Neuronal stem cell (in vitro differentiated cells): ENCODE results near the gene CA12.

Experiments used
- DNase-seq: peaks from one replicate; pipeline ENCODE4 v3.0.0-alpha.2; 2013; ENCODE audit warnings: low spot score
- H2AFZ ChIP-seq: one replicate; pipeline ENCODE4 v1.6.1; 2013; ENCODE audit warnings: mild to moderate bottlenecking, low read length, inconsistent platforms
- H2AK5ac ChIP-seq: 2 replicates; pipeline ENCODE4 v1.6.1; 2013; ENCODE audit warnings: low read depth, mild to moderate bottlenecking, inconsistent platforms, low read length, moderate library complexity, mixed read lengths
- H2BK120ac ChIP-seq: 2 replicates; pipeline ENCODE4 v1.6.1; 2013; ENCODE audit warnings: low read depth, mild to moderate bottlenecking, inconsistent platforms, low read length, moderate library complexity, mixed read lengths
- H2BK12ac ChIP-seq: one replicate; pipeline ENCODE4 v1.6.1; 2013; ENCODE audit warnings: low read length, inconsistent platforms
- H2BK15ac ChIP-seq: 2 replicates; pipeline ENCODE4 v1.6.1; 2013; ENCODE audit warnings: mild to moderate bottlenecking, low read length, inconsistent platforms, mixed read lengths
- H2BK5ac ChIP-seq: one replicate; pipeline ENCODE4 v1.6.1; 2013; ENCODE audit warnings: inconsistent platforms, mild to moderate bottlenecking, low read length, moderate library complexity
- H3K14ac ChIP-seq: one replicate; pipeline ENCODE4 v1.6.1; 2013; ENCODE audit warnings: low read length, inconsistent platforms
- H3K18ac ChIP-seq: 2 replicates; pipeline ENCODE4 v1.6.1; 2013; ENCODE audit warnings: low read length, inconsistent platforms
- H3K23ac ChIP-seq: 2 replicates; pipeline ENCODE4 v1.6.1; 2013; ENCODE audit warnings: low read depth, mild to moderate bottlenecking, mixed read lengths, low read length, inconsistent platforms; ENCODE audit not compliant: poor library complexity
- H3K27ac ChIP-seq: replicated peaks from 3 replicates; pipeline ENCODE4 v1.5.1; 2013; ENCODE audit warnings: low read length, inconsistent platforms
- H3K27me3 ChIP-seq, 3 experiments: 2 replicates each; pipeline ENCODE4 v1.6.1; 2013; ENCODE audit warnings: low read length in 3 of 3, mild to moderate bottlenecking in 2 of 3, inconsistent platforms in 1 of 3, low read depth in 1 of 3, mixed read lengths in 1 of 3, moderate library complexity in 1 of 3; ENCODE audit not compliant: control insufficient read depth in 3 of 3, insufficient read depth in 3 of 3
- H3K36me3 ChIP-seq, 2 donors: replicated peaks in 1 of 2; 2 replicates each; pipeline ENCODE4 v1.6.1; 2013; ENCODE audit warnings: low read length in 2 of 2; ENCODE audit not compliant: control insufficient read depth in 2 of 2, insufficient read depth in 2 of 2
- H3K4ac ChIP-seq: 2 replicates; pipeline ENCODE4 v1.6.1; 2013; ENCODE audit warnings: inconsistent platforms, mild to moderate bottlenecking, low read length, moderate library complexity
- H3K4me1 ChIP-seq, 2 donors: 1 replicate in 1 of 2; 2 replicates in 1 of 2; pipeline ENCODE4 v1.6.1; 2013; ENCODE audit warnings: low read length in 2 of 2, low read depth in 1 of 2; ENCODE audit not compliant: control insufficient read depth in 2 of 2, insufficient read depth in 1 of 2
- H3K4me2 ChIP-seq: one replicate; pipeline ENCODE4 v1.6.1; 2013; ENCODE audit warnings: mild to moderate bottlenecking, low read length, inconsistent platforms; ENCODE audit not compliant: insufficient read depth, poor library complexity, severe bottlenecking
- H3K4me3 ChIP-seq, 2 donors: 2 replicates each; pipeline ENCODE4 v1.5.1; 2013; ENCODE audit warnings: low read length in 2 of 2, mild to moderate bottlenecking in 2 of 2, inconsistent platforms in 1 of 2, moderate library complexity in 1 of 2
- H3K79me1 ChIP-seq: one replicate; pipeline ENCODE4 v1.6.1; 2013; ENCODE audit warnings: low read depth, mild to moderate bottlenecking, inconsistent platforms, low read length, moderate library complexity
- H3K9ac ChIP-seq: one replicate; pipeline ENCODE4 v1.6.1; 2013; ENCODE audit warnings: mild to moderate bottlenecking, low read depth, low read length, inconsistent platforms; ENCODE audit not compliant: poor library complexity
- H3K9me3 ChIP-seq, 2 donors: replicated peaks in 1 of 2; 2 replicates each; pipeline versions ENCODE3 to v1.6.1; 2013; ENCODE audit warnings: low read length in 2 of 2, mild to moderate bottlenecking in 2 of 2, inconsistent platforms in 1 of 2, low read depth in 1 of 2, mixed read lengths in 1 of 2, moderate library complexity in 1 of 2; ENCODE audit not compliant: control insufficient read depth in 2 of 2, insufficient read depth in 1 of 2
- H4K8ac ChIP-seq: one replicate; pipeline ENCODE4 v1.6.1; 2013; ENCODE audit warnings: low read depth, mild to moderate bottlenecking, inconsistent platforms, low read length, moderate library complexity
- H4K91ac ChIP-seq: one replicate; pipeline ENCODE4 v1.6.1; 2013; ENCODE audit warnings: low read length, low read depth, mild to moderate bottlenecking, inconsistent platforms; ENCODE audit not compliant: poor library complexity
- WGBS, 2 donors: extraction: QIAGEN DNeasy Blood & Tissue Kit; methylation state at CpG; one replicate each; pipeline ENCODE4 v1.1.7; 2013; ENCODE audit warnings: missing lambda C conversion rate in 2 of 2, mixed read lengths in 1 of 2; ENCODE audit not compliant: insufficient read length in 2 of 2, insufficient replicate concordance in 1 of 2; ENCODE audit errors: extremely low coverage in 2 of 2; 5-methylcytosine and 5-hydroxymethylcytosine counted together

The CA12 gene

DNA sequence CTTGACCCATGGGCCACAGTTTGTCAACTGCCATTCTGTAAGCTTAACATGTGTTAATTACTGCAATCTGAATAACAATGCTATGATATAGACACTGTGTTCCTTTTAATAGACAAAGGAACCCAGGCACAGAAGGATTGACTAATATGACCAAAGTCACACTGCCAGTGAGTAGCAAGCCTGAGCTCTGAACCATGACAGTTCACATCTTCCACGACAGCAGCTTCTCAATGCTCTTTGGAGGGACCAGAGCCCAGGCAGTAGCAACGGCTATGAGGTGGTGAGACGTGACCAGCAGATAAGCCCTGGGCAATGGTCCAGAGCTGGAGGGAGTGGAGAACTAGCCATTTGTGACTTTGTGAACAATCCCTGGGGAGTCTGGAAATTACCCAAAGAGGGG, 19.4 kb downstream of the CA12 start:
- peaks cover 0 to 15% of the 10 kb centered on the region in 2 donors for H3K4me1 ChIP-seq
- no peak overlapping the region for H4K8ac ChIP-seq

GRCh38 chr15:63360170-63360569, 21.5 kb downstream of the CA12 start:
- H3K18ac ChIP-seq: no peak overlapping the region
- H3K79me1 ChIP-seq: no peaks in the 10 kb centered on the region
- no peak overlapping the region for H3K4me2 ChIP-seq
- no peak overlapping the region for H2AK5ac ChIP-seq
- H3K4me3 ChIP-seq: no peak overlapping the region
- DNase-seq: no peak
- H3K9ac ChIP-seq: no peak overlapping the region
- H3K27me3 ChIP-seq: peaks cover 0 to 34% (median 0%) of the 10 kb centered on the region in 3 experiments
- H4K8ac ChIP-seq: no peak overlapping the region
- H3K9me3 ChIP-seq: peaks cover 0 to 2% of the 10 kb centered on the region in 2 donors
- H2BK15ac ChIP-seq: no peak overlapping the region
- H3K14ac ChIP-seq: no peak overlapping the region
- peaks cover 1 to 20% of the 10 kb centered on the region in 2 donors for H3K4me1 ChIP-seq
- no peak overlapping the region for H2BK5ac ChIP-seq
- H2AFZ ChIP-seq: no peak overlapping the region
- H3K27ac ChIP-seq: no peak overlapping the region
- H2BK12ac ChIP-seq: no peak overlapping the region
- H3K4ac ChIP-seq: no peak overlapping the region
- H2BK120ac ChIP-seq: no peak overlapping the region
- no peaks in the 10 kb centered on the region for H3K36me3 ChIP-seq
- H3K23ac ChIP-seq: no peak overlapping the region
- no CpG with 5 or more reads among the region's 4 CpGs for WGBS, 2 donors
- H4K91ac ChIP-seq: no peak overlapping the region

More for the DNA sequence above, 19.4 kb downstream of the CA12 start:
- Histone ChIP-seq H2BK120ac (no peak overlapping the region), H2BK15ac (no peak overlapping the region), H2BK5ac (no peak overlapping the region), H3K9ac (no peak overlapping the region), H3K4me2 (no peak overlapping the region), H3K27ac (no peak overlapping the region), H2BK12ac (no peak overlapping the region), H3K36me3 (no peaks in the 10 kb centered on the region), H3K4ac (no peak overlapping the region), H2AK5ac (no peak overlapping the region), H3K18ac (no peak overlapping the region), H3K79me1 (no peaks in the 10 kb centered on the region), H3K23ac (no peak overlapping the region), H3K14ac (no peak overlapping the region), H3K9me3 (peaks cover 0 to 2% of the 10 kb centered on the region in 2 donors), H2AFZ (no peak overlapping the region), H3K4me3 (no peak overlapping the region), H3K27me3 (peaks cover 0 to 32% (median 0%) of the 10 kb centered on the region in 3 experiments), H4K91ac (no peak overlapping the region)
- no CpG with 5 or more reads among the region's 3 CpGs for WGBS, 2 donors
- DNase-seq: no peak

DNA sequence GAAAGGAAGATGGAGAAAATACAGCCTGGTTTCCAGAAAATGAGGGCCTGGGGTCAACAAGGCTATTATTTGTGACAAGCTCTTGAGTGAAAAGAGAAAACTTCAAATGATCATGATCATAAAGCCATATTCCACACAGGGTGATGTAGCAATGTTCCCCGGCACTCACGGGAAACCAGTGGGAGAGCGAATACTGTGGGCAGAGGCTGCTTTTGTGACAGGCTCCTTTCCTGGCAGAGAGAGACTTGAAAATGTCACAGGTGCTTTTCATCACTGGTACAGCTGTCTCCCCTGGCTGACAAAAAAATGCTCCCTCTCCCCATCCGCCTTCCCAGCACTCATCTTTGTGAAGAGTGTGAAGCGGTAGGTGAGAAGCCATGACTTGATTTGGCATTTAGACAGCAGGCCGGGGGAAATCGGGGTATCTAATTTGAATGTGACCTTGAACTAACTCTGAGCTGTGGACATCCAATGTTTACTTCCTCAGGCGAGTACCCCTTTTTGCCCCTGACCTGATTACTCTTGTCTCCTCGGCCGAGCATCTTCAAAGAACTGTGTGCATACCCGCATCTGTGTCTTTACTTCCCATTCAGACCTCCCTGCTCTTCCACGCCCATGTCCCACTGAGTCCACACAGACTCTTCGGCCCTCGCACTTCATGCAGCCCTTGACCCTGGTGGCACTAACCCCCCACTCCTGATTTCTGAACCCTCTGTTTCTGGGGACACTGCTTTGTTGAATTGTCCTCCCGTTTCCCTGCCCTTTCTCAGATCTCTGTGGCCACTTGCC, 23.2 kb downstream of the CA12 start:
- no peak overlapping the region for H2BK12ac ChIP-seq
- H3K4me1 ChIP-seq: peaks cover 3 to 24% of the 10 kb centered on the region in 2 donors
- peaks cover 0 to 34% (median 0%) of the 10 kb centered on the region in 3 experiments for H3K27me3 ChIP-seq
- H3K27ac ChIP-seq: no peak overlapping the region
- H3K23ac ChIP-seq: no peak overlapping the region
- H4K91ac ChIP-seq: no peak overlapping the region
- H3K18ac ChIP-seq: no peak overlapping the region
- H3K36me3 ChIP-seq: no peaks in the 10 kb centered on the region
- H2BK5ac ChIP-seq: no peak overlapping the region
- H2AFZ ChIP-seq: no peak overlapping the region
- peaks cover 0 to 2% of the 10 kb centered on the region in 2 donors for H3K9me3 ChIP-seq
- no peak overlapping the region for H3K4me2 ChIP-seq
- H4K8ac ChIP-seq: no peak overlapping the region
- no peak overlapping the region for H3K14ac ChIP-seq
- no peak overlapping the region for H3K9ac ChIP-seq
- no peak overlapping the region for H3K4ac ChIP-seq
- H3K79me1 ChIP-seq: no peaks in the 10 kb centered on the region
- no peak overlapping the region for H3K4me3 ChIP-seq
- WGBS, 2 donors: no CpG with 5 or more reads among the region's 15 CpGs
- no peak overlapping the region for H2BK15ac ChIP-seq
- H2BK120ac ChIP-seq: no peak overlapping the region
- no peak overlapping the region for H2AK5ac ChIP-seq
- DNase-seq: no peak

GRCh38 chr15:63357731-63358130, 23.9 kb downstream of the CA12 start:
- no peak overlapping the region for H3K4me2 ChIP-seq
- peaks cover 0 to 34% (median 0%) of the 10 kb centered on the region in 3 experiments for H3K27me3 ChIP-seq
- H3K14ac ChIP-seq: no peak overlapping the region
- H3K9ac ChIP-seq: no peak overlapping the region
- no peak for DNase-seq
- no peak overlapping the region for H3K27ac ChIP-seq
- no peak overlapping the region for H2BK120ac ChIP-seq
- H3K36me3 ChIP-seq: no peaks in the 10 kb centered on the region
- WGBS, 2 donors: no CpG with 5 or more reads among the region's 3 CpGs
- H4K8ac ChIP-seq: no peak overlapping the region
- peaks cover 0 to 2% of the 10 kb centered on the region in 2 donors for H3K9me3 ChIP-seq
- H3K18ac ChIP-seq: no peak overlapping the region
- no peak overlapping the region for H2BK5ac ChIP-seq
- H4K91ac ChIP-seq: no peak overlapping the region
- H3K23ac ChIP-seq: no peak overlapping the region
- no peak overlapping the region for H2AK5ac ChIP-seq
- H2BK12ac ChIP-seq: no peak overlapping the region
- no peaks in the 10 kb centered on the region for H3K79me1 ChIP-seq
- no peak overlapping the region for H3K4ac ChIP-seq
- H3K4me3 ChIP-seq: no peak overlapping the region
- peaks cover 3 to 20% of the 10 kb centered on the region in 2 donors for H3K4me1 ChIP-seq
- no peak overlapping the region for H2BK15ac ChIP-seq
- H2AFZ ChIP-seq: no peak overlapping the region
